HG03064 (cell line): Measurements from ENCODE around the gene SPART.

ENCODE experiments used
- ATAC-seq: cut with Tn5 transposase; IDR thresholded peaks from one replicate; pipeline ENCODE4 v1.9.1; 2021; ENCODE audit warnings: low read depth; ENCODE audit not compliant: unreplicated experiment

Gene SPART

DNA sequence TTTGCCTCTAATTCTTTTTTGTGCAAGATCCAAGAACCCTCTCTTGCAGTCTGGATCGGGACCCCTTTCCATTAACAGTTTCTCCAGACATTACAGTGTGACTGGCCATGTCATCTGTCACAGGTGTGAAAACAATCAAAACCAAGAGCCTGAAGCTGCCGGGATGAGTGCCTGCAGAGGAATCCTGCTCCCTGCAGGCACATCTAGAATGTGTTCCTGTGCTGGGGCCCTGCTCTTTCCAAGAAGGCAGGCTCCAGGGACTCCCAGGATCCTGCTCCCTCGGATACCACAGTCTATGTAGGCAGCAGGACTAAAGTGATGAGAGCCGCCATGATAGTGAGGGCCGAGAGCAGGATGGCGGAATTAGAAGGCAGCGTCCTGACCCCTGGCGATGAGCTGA is 87.4 kb downstream of the SPART start:
- no peak for ATAC-seq
